Stimulated activated CD8-positive, alpha-beta memory T cell treated with anti-CD3 and anti-CD28 coated beads, Interleukin-7, amount 100 ng/mL, for 24 hours (primary cell): ENCODE data around the gene TMC8.
"Not testable (repeated sequence)": the region's sequence is repeated elsewhere in the genome, so short reads cannot be mapped to it uniquely, and the experiment has no call there.

Experiments used
- DNase-seq: peaks from one replicate; pipeline ENCODE4 v3.0.0-alpha.2; 2020; ENCODE audit warnings: low read depth

The TMC8 gene

GRCh38 chr17:78130437-78131101, at the start of gene TMC8:
TMC8 (plus strand) TSS chr17:78130771; CDS start chr17:78131589, 818 bp downstream.
- DNase-seq, result no peak

- DNase-seq, result no peak
Observed at GRCh38 chr17:78081551-78081950, 49.0 kb upstream of the TMC8 start.

GRCh38 chr17:78082355-78082872, 48.2 kb upstream of the TMC8 start:
- not testable (repeated sequence) for DNase-seq

GRCh38 chr17:78082988-78083387, 47.6 kb upstream of the TMC8 start:
- DNase-seq, result no peak

- no peak for DNase-seq
Observed at GRCh38 chr17:78086740-78087139, 43.8 kb upstream of the TMC8 start.

GRCh38 chr17:78088529-78088928, 42.0 kb upstream of the TMC8 start:
- DNase-seq, result no peak

- no peak for DNase-seq
Observed at GRCh38 chr17:78089576-78090281, 40.8 kb upstream of the TMC8 start.

- no peak for DNase-seq
Observed at GRCh38 chr17:78092794-78093324, 37.7 kb upstream of the TMC8 start.

GRCh38 chr17:78095035-78095434, 35.5 kb upstream of the TMC8 start:
- no peak for DNase-seq

GRCh38 chr17:78096093-78096492, 34.5 kb upstream of the TMC8 start:
- DNase-seq, result no peak

GRCh38 chr17:78101112-78101511, 29.5 kb upstream of the TMC8 start:
- no peak for DNase-seq

GRCh38 chr17:78101542-78101941, 29.0 kb upstream of the TMC8 start:
- no peak for DNase-seq

GRCh38 chr17:78103311-78103710, 27.3 kb upstream of the TMC8 start:
- no peak for DNase-seq

GRCh38 chr17:78104540-78104941, 26.0 kb upstream of the TMC8 start:
- no peak for DNase-seq

GRCh38 chr17:78105101-78105500, 25.5 kb upstream of the TMC8 start:
- DNase-seq, result no peak

GRCh38 chr17:78105551-78105950, 25.0 kb upstream of the TMC8 start:
- DNase-seq, result no peak

- DNase-seq, result no peak
Observed at GRCh38 chr17:78106211-78106610, 24.4 kb upstream of the TMC8 start.

- DNase-seq, result no peak
Observed at GRCh38 chr17:78107457-78107856, 23.1 kb upstream of the TMC8 start.

- DNase-seq, result no peak
Observed at GRCh38 chr17:78107976-78108725, 22.4 kb upstream of the TMC8 start.

GRCh38 chr17:78108726-78109488, 21.7 kb upstream of the TMC8 start:
- no peak for DNase-seq

- DNase-seq, result no peak
Observed at GRCh38 chr17:78109489-78109761, 21.1 kb upstream of the TMC8 start.
